A673 (cell line): ENCODE measurements around the gene DLG2. TPM values are rescaled to one million over a fixed set of nuclear protein-coding genes. Genes with fewer than 3 reads are reported as not detected.

Experiments used
- BruUV-seq: library from RNA; stranded (reverse); fragments of 400-500 nt; replicated peaks from 2 replicates; lab custom pipeline; 2021; lab: Mats Ljungman, UMichigan
- CTCF ChIA-PET: fragments of 300-600 bp; sonication (Branson Sonifier 250); formaldehyde crosslinking; loops from one replicate; lab custom pipeline; 2022; ENCODE audit warnings: antibody characterized with exemption; lab: Charles Lee
- POLR2A ChIA-PET: fragments of 300-600 bp; sonication (Branson Sonifier 250); formaldehyde crosslinking; loops from one replicate; lab custom pipeline; 2022; ENCODE audit warnings: antibody characterized with exemption; ENCODE audit not compliant: low non-redundant PET; lab: Charles Lee
- DNase-seq: peaks from one replicate; pipeline ENCODE4 v3.0.0-alpha.2; 2015; ENCODE audit warnings: low spot score
- H3K27ac ChIP-seq: fragments of 200-600 bp; sonication (generic); 2 replicates; pipeline ENCODE4 v1.5.1; 2016; ENCODE audit warnings: mixed run types, low read depth, mild to moderate bottlenecking, mixed read lengths, antibody characterized with exemption, low read length; ENCODE audit not compliant: poor library complexity, severe bottlenecking
- H3K27me3 ChIP-seq: fragments of 200-600 bp; sonication (generic); replicated peaks from 2 replicates; pipeline ENCODE4 v1.6.1; 2017; ENCODE audit warnings: mixed run types, low read depth, mild to moderate bottlenecking, mixed read lengths, antibody characterized with exemption, low read length; ENCODE audit not compliant: insufficient read depth, poor library complexity
- H3K36me3 ChIP-seq: fragments of 200-600 bp; sonication (generic); 2 replicates; pipeline ENCODE4 v1.6.1; 2016; ENCODE audit warnings: mixed run types, mild to moderate bottlenecking, mixed read lengths, antibody characterized with exemption, low read length; ENCODE audit not compliant: insufficient read depth, poor library complexity, severe bottlenecking
- H3K4me1 ChIP-seq: fragments of 200-600 bp; sonication (generic); 2 replicates; pipeline ENCODE4 v1.6.1; 2017; ENCODE audit warnings: mixed run types, mild to moderate bottlenecking, mixed read lengths, antibody characterized with exemption, low read length; ENCODE audit not compliant: insufficient read depth, poor library complexity, severe bottlenecking
- H3K4me3 ChIP-seq: fragments of 200-600 bp; sonication (generic); 2 replicates; pipeline ENCODE4 v1.5.1; 2016; ENCODE audit warnings: low read depth, mixed run types, mild to moderate bottlenecking, mixed read lengths, low read length; ENCODE audit not compliant: poor library complexity, severe bottlenecking
- H3K9me3 ChIP-seq: fragments of 200-600 bp; sonication (generic); 2 replicates; pipeline ENCODE4 v1.6.1; 2016; ENCODE audit warnings: mixed run types, low read depth, mild to moderate bottlenecking, mixed read lengths, antibody characterized with exemption, low read length; ENCODE audit not compliant: poor library complexity, severe bottlenecking
- EZH2 ChIP-seq: fragments of 200-600 bp; sonication (generic); IDR thresholded peaks from 2 replicates; pipeline ENCODE4 v1.6.1; 2017; ENCODE audit warnings: borderline replicate concordance, low read depth, mild to moderate bottlenecking, mixed read lengths, antibody characterized with exemption, low read length; ENCODE audit not compliant: poor library complexity, severe bottlenecking
- intact Hi-C: fragments of 100-400 bp; cut with micrococcal nuclease; formaldehyde crosslinking; loops from one replicate; pipeline ENCODE4 v1.10.0; 2022; ENCODE audit not compliant: unreplicated experiment
- total RNA-seq: library from RNA; stranded (reverse); gene quantifications from 2 replicates; pipeline ENCODE4 v1.2.3, GENCODE V29; 2021
- TF ChIP-seq, protein P1 (sequence below): fragments of 300-800, 200-600 bp; sonication (generic); conservative IDR thresholded peaks from 2 replicates; pipeline ENCODE4 v1.5.1; 2017; ENCODE audit warnings: low read depth, mild to moderate bottlenecking, antibody characterized with exemption, low read length, moderate library complexity, mixed read lengths

DLG2 gene
- total RNA-seq, 1 experiment from 2014 or later = 277 TPM

- Histone ChIP-seq H3K9me3 (no peaks in the 10 kb centered on the region), H3K27ac (no peak overlapping the region), H3K4me3 (no peak overlapping the region), H3K36me3 (peaks cover 23% of the 10 kb centered on the region), H3K27me3 (no peaks in the 10 kb centered on the region), H3K4me1 (peaks cover 71% of the 10 kb centered on the region)
- ChIA-PET POLR2A (no interaction called here), CTCF (no interaction called here)
- BruUV-seq = TSS peak; percentile 0
- DNase-seq = no peak
- intact Hi-C loops = no loop called here
- no peak for TF ChIP-seq EZH2
- TF ChIP-seq, protein P1, sequence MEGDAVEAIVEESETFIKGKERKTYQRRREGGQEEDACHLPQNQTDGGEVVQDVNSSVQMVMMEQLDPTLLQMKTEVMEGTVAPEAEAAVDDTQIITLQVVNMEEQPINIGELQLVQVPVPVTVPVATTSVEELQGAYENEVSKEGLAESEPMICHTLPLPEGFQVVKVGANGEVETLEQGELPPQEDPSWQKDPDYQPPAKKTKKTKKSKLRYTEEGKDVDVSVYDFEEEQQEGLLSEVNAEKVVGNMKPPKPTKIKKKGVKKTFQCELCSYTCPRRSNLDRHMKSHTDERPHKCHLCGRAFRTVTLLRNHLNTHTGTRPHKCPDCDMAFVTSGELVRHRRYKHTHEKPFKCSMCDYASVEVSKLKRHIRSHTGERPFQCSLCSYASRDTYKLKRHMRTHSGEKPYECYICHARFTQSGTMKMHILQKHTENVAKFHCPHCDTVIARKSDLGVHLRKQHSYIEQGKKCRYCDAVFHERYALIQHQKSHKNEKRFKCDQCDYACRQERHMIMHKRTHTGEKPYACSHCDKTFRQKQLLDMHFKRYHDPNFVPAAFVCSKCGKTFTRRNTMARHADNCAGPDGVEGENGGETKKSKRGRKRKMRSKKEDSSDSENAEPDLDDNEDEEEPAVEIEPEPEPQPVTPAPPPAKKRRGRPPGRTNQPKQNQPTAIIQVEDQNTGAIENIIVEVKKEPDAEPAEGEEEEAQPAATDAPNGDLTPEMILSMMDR = no peak
Observed at GRCh38 chr11:83611600-83611999, 2015.5 kb downstream of the DLG2 start.

- Histone ChIP-seq H3K4me1 (peaks cover 75% of the 10 kb centered on the region), H3K4me3 (no peak overlapping the region), H3K27ac (no peak overlapping the region), H3K9me3 (no peaks in the 10 kb centered on the region), H3K36me3 (peaks cover 21% of the 10 kb centered on the region), H3K27me3 (no peaks in the 10 kb centered on the region)
- DNase-seq = no peak
- CTCF ChIA-PET = no interaction called here
- POLR2A ChIA-PET = no interaction called here
- BruUV-seq = no TSS peak
- intact Hi-C loops = no loop called here
- TF ChIP-seq EZH2 = no peak
- TF ChIP-seq, protein P1 = no peak
Observed at GRCh38 chr11:83611031-83611430, 2016.1 kb downstream of the DLG2 start.

DNA sequence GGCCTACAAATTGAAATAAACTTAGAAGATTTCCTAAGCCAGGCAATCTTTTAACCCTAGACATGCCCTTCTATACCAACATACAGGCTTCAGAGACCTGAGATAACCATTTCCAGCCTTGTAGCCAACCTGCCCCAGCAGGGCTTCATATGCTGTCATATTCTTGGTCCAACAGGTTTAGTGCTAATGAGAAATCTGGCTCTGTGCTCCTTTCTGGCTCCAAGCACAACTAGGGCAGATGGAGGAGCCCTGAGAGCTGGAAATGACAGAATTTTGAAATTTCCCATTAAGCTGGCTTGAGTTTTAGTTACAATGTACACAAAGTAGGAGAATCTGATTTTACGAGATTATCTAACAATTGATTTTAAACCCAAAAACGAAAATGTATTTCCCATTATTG, 2018.0 kb downstream of the DLG2 start:
- CTCF ChIA-PET = no interaction called here
- Histone ChIP-seq H3K27ac (no peak overlapping the region), H3K27me3 (no peaks in the 10 kb centered on the region), H3K9me3 (no peaks in the 10 kb centered on the region), H3K4me1 (peaks cover 89% of the 10 kb centered on the region), H3K4me3 (no peak overlapping the region), H3K36me3 (peaks cover 11% of the 10 kb centered on the region)
- intact Hi-C loops = no loop called here
- no peak for DNase-seq
- POLR2A ChIA-PET = interaction anchor here (0.6 kb wide), 1 partner anchor 30 kb away, joined by 3 read pairs; no protein-coding TSS in a partner anchor
- TF ChIP-seq, protein P1 = no peak
- no peak for TF ChIP-seq EZH2
- BruUV-seq = no TSS peak
